OCI-LY3 (cell line): Measurements from ENCODE around the gene FIBP.

Experiments
- EZH2phosphoT487 ChIP-seq: fragments of 200-600 bp; shearing (Covaris generic); IDR thresholded peaks from 2 replicates; pipeline ENCODE4 v1.6.1; 2018; ENCODE audit warnings: antibody characterized with exemption, mixed run types, low read depth
- TF ChIP-seq, protein P1 (sequence below): fragments of 200-600, 300-600 bp; sonication (generic); IDR thresholded peaks from 2 replicates; pipeline ENCODE4 v1.5.1; 2014; ENCODE audit warnings: antibody characterized with exemption, low read length, low read depth

DNA sequence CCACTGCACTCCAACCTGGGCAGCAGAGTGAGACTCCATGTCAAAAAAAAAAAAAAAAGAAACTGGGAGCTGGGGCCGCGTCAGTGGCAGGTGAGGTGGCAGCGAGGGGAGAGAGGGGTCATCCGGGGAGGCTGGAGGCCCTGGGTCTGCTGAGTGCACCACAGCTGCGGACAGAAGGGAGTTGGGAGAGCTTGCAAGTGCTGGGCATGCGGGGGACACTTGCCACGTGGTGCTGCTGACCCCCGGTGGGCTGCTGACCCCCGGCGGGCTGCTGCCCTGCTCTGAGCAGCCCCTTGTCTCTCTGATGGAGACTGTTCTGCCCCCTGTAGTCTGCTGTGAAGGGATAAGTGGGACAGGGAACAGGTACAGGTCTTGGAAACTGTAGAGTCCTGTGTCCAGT, 33.6 kb upstream of the FIBP start:
- TF ChIP-seq, protein P1, sequence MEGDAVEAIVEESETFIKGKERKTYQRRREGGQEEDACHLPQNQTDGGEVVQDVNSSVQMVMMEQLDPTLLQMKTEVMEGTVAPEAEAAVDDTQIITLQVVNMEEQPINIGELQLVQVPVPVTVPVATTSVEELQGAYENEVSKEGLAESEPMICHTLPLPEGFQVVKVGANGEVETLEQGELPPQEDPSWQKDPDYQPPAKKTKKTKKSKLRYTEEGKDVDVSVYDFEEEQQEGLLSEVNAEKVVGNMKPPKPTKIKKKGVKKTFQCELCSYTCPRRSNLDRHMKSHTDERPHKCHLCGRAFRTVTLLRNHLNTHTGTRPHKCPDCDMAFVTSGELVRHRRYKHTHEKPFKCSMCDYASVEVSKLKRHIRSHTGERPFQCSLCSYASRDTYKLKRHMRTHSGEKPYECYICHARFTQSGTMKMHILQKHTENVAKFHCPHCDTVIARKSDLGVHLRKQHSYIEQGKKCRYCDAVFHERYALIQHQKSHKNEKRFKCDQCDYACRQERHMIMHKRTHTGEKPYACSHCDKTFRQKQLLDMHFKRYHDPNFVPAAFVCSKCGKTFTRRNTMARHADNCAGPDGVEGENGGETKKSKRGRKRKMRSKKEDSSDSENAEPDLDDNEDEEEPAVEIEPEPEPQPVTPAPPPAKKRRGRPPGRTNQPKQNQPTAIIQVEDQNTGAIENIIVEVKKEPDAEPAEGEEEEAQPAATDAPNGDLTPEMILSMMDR: no peak
- no peak for TF ChIP-seq EZH2phosphoT487
